ENCODE results near the gene RHOT2.

GRCh38 chr16:644556-644955 lies 23.4 kb upstream of the RHOT2 start:
- TF ChIP-seq POLR2AphosphoS2 (IDR thresholded peaks at IDR 0.05; ENCODE audit: low read depth, low read length) (no peak), CTCF (IDR thresholded peaks at IDR 0.05 in 2 of 3, conservative IDR thresholded peaks at IDR 0.05 in 1 of 3; ENCODE audit: control insufficient read depth in 2 of 3, extremely low read depth in 1 of 3, insufficient read depth in 1 of 3, low read depth in 3 of 3, low read length in 3 of 3) (no peak), ESRRA (IDR thresholded peaks at IDR 0.05; ENCODE audit: low read length) (no peak)

Measured in GM12878 (cell line).